ENCODE measurements around the gene DARS2.

Gene DARS2

DNA sequence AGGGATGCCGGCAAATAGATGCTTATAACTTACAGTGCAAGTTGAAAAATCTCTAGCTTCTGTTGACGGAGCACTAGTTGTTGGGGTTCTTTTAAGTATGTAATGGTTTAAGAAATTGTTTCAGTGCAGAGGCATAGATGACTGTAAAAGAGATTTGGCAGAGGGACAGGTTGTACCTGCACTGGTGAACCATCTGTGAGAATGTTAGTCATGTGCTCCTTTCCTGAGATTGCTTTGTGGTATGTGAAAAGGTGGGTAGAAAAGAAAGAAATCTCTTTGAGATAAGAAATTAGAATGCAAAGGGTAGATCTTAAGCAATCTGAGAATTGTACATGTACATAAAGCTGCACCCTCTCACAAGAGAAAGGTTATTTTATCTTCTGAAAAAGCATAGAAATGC, 63.2 kb downstream of the DARS2 start:
- DNase-seq (ENCODE audit: low read depth) = no peak

- DNase-seq (ENCODE audit: low read depth) = no peak
These were observed 64.3 kb downstream of the DARS2 start for GRCh38 chr1:173888749-173889148.

DNA sequence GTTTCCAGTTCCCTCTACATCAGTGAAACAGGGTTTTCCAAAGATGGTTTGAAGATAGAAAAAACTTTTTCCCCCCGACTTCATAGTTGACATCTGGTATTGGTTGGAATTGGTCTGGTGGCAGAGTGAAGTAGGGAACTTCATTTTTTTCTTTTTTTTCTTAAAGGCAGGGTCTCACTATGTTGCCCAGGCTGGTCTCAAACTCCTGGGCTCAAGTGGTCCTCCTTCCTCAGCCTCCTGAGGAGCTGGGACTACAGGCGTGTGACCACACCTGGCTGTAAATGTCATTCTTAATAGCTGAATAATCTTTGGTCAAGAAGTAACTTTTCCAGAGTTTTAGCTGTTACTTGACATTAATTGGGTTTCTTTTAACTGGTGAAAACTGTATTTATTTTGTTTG, 65.4 kb downstream of the DARS2 start:
- no peak for DNase-seq (ENCODE audit: low read depth)

GRCh38 chr1:173893611-173894010, 69.1 kb downstream of the DARS2 start:
- no peak for DNase-seq (ENCODE audit: low read depth)

DNA sequence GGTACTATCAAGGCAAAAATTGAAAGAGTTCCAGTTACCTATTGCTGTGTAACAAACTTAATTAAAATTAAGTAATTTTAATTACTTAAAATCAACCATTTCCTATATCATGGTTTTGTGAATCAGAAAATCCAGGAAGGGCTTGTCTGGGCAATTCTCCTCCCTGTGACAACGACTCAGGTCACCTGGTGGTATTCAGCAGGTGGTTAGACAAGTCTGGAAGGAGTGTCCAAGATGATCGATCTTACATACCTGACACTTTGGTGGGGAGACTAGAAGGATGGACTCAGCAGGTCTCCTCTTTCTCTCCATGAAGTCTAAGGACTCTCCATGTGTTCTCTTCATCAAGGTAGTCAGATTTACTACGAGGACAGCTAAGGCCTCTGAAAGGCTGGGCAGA, 69.7 kb downstream of the DARS2 start:
- DNase-seq (ENCODE audit: low read depth) = no peak

- no peak for DNase-seq (ENCODE audit: low read depth)
These were observed 76.0 kb downstream of the DARS2 start for GRCh38 chr1:173900427-173900826.

DNA sequence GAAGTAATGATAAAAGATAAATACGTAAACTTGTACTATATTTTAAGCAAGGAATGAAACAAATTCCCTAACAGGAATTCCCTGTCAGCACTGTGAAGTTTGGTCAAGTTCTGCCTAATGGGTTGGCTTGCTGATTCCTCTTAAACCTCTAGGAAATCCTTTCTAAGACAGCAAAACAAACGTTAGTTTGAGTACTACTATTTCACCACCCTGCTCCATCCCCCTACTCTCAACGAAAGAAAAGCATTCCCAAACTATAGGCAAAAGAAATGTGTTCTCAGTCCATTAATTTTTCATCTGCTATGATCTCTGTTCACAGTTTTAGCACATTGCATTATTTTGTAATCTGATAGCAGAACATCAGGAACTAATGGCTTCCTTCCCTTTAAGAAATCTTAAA, 76.5 kb downstream of the DARS2 start:
- DNase-seq (ENCODE audit: low read depth) = no peak

- no peak for DNase-seq (ENCODE audit: low read depth)
These were observed 79.5 kb downstream of the DARS2 start for GRCh38 chr1:173903827-173904531.
